IMR-90 (cell line): Measurements from ENCODE around the gene DTD1. TPM values are rescaled to one million over a fixed set of nuclear protein-coding genes. Genes with fewer than 3 reads are reported as not detected.
A peak's percentile ranks its signal among the peaks of the same experiment; 100 is the strongest.

Source experiments
- ATAC-seq: fragments of 200-7000 bp; cut with Tn5 transposase; 2 replicates; pipeline ENCODE4 v1.9.1; 2020; ENCODE audit warnings: low read depth, mild to moderate bottlenecking, moderate library complexity
- BruUV-seq: library from RNA; stranded (reverse); fragments of 400-500 nt; replicated peaks from 2 replicates; lab custom pipeline; 2021; lab: Mats Ljungman, UMichigan
- CTCF ChIA-PET: fragments of 300-600 bp; formaldehyde crosslinking; extraction: SDS; loops from one replicate; lab custom pipeline; 2021; ENCODE audit warnings: antibody characterized with exemption; lab: Yijun Ruan, JAX
- POLR2A ChIA-PET: fragments of 300-600 bp; sonication (Branson Sonifier 250); formaldehyde crosslinking; loops from one replicate; lab custom pipeline; 2022; ENCODE audit warnings: antibody characterized with exemption; ENCODE audit not compliant: unreplicated experiment; lab: Charles Lee
- DNase-seq: peaks from one replicate; pipeline ENCODE4 v3.0.0; 2013
- H2AFZ ChIP-seq: replicated peaks from 2 replicates; pipeline ENCODE3; 2013; ENCODE audit warnings: low read length, mild to moderate bottlenecking; ENCODE audit not compliant: poor library complexity
- H2AK5ac ChIP-seq: 2 replicates; pipeline ENCODE4 v1.6.1; 2013; ENCODE audit warnings: low read depth, low read length, inconsistent platforms
- H2AK9ac ChIP-seq: replicated peaks from 2 replicates; pipeline ENCODE3; 2013; ENCODE audit warnings: mild to moderate bottlenecking, low read depth, low read length, moderate library complexity; ENCODE audit not compliant: poor library complexity
- H2BK120ac ChIP-seq: 2 replicates; pipeline ENCODE4 v1.6.1; 2013; ENCODE audit warnings: low read depth, low read length, inconsistent platforms
- H2BK15ac ChIP-seq: 3 replicates; pipeline ENCODE4 v1.6.1; 2013; ENCODE audit warnings: low read depth, low read length, inconsistent platforms
- H2BK20ac ChIP-seq: 2 replicates; pipeline ENCODE4 v1.6.1; 2013; ENCODE audit warnings: low read depth, mild to moderate bottlenecking, inconsistent platforms, low read length, moderate library complexity
- H2BK5ac ChIP-seq: 2 replicates; pipeline ENCODE4 v1.6.1; 2013; ENCODE audit warnings: mild to moderate bottlenecking, low read depth, low read length, inconsistent platforms; ENCODE audit not compliant: poor library complexity, severe bottlenecking
- H3K14ac ChIP-seq: replicated peaks from 2 replicates; pipeline ENCODE4 v1.6.1; 2013; ENCODE audit warnings: low read depth, low read length, inconsistent platforms
- H3K18ac ChIP-seq: 2 replicates; pipeline ENCODE4 v1.6.1; 2013; ENCODE audit warnings: low read depth, low read length, control low read depth
- H3K23ac ChIP-seq: 2 replicates; pipeline ENCODE4 v1.6.1; 2013; ENCODE audit warnings: low read depth, low read length, inconsistent platforms
- H3K27ac ChIP-seq: 2 replicates; pipeline ENCODE4 v1.5.1; 2013; ENCODE audit warnings: mild to moderate bottlenecking, control low read depth, low read length; ENCODE audit not compliant: insufficient read depth
- H3K27me3 ChIP-seq: 2 replicates; pipeline ENCODE4 v1.6.1; 2013; ENCODE audit warnings: low read length; ENCODE audit not compliant: control insufficient read depth, insufficient read depth
- H3K36me3 ChIP-seq: 2 replicates; pipeline ENCODE4 v1.6.1; 2013; ENCODE audit warnings: low read length, mixed read lengths; ENCODE audit not compliant: control insufficient read depth, insufficient read depth
- H3K4ac ChIP-seq: 2 replicates; pipeline ENCODE4 v1.6.1; 2013; ENCODE audit warnings: low read depth, low read length, inconsistent platforms
- H3K4me1 ChIP-seq: 2 replicates; pipeline ENCODE4 v1.6.1; 2013; ENCODE audit warnings: low read length, mixed read lengths; ENCODE audit not compliant: control insufficient read depth, insufficient read depth
- H3K4me2 ChIP-seq: 2 replicates; pipeline ENCODE4 v1.6.1; 2013; ENCODE audit warnings: low read depth, mild to moderate bottlenecking, control low read depth, low read length, moderate library complexity
- H3K4me3 ChIP-seq: 2 replicates; pipeline ENCODE4 v1.5.1; 2013; ENCODE audit warnings: low read depth, mild to moderate bottlenecking, control low read depth, low read length, moderate library complexity; ENCODE audit not compliant: insufficient read depth
- H3K56ac ChIP-seq: 2 replicates; pipeline ENCODE4 v1.6.1; 2013; ENCODE audit warnings: low read length, inconsistent platforms; ENCODE audit not compliant: insufficient read depth; ENCODE audit errors: extremely low read depth
- H3K79me1 ChIP-seq, 2 experiments: 2 replicates each; pipeline ENCODE4 v1.6.1; 2013; ENCODE audit warnings: low read length in 2 of 2, inconsistent platforms in 1 of 2, low read depth in 1 of 2
- H3K9ac ChIP-seq: 2 replicates; pipeline ENCODE4 v1.6.1; 2013; ENCODE audit warnings: low read depth, low read length, control low read depth
- H3K9me1 ChIP-seq: 2 replicates; pipeline ENCODE4 v1.6.1; 2013; ENCODE audit warnings: low read length, inconsistent platforms; ENCODE audit not compliant: insufficient read depth
- H3K9me3 ChIP-seq: 2 replicates; pipeline ENCODE4 v1.6.1; 2013; ENCODE audit warnings: low read length; ENCODE audit not compliant: control insufficient read depth, insufficient read depth
- H4K20me1 ChIP-seq: 2 replicates; pipeline ENCODE4 v1.6.1; 2013; ENCODE audit warnings: low read length, inconsistent platforms; ENCODE audit not compliant: insufficient read depth
- H4K5ac ChIP-seq: 2 replicates; pipeline ENCODE4 v1.6.1; 2013; ENCODE audit warnings: mild to moderate bottlenecking, low read depth, low read length, control low read depth
- H4K8ac ChIP-seq, 2 experiments: 2 replicates each; pipeline ENCODE4 v1.6.1; 2013; ENCODE audit warnings: low read depth in 2 of 2, low read length in 2 of 2, control low read depth in 1 of 2, inconsistent platforms in 1 of 2
- H4K91ac ChIP-seq: 2 replicates; pipeline ENCODE4 v1.6.1; 2013; ENCODE audit warnings: low read depth, low read length, inconsistent platforms; ENCODE audit not compliant: insufficient read depth
- BHLHE40 ChIP-seq: fragments of 150-350 bp; IDR thresholded peaks from 2 replicates; pipeline ENCODE4 v1.6.1; 2016; ENCODE audit warnings: mild to moderate bottlenecking, low read depth, low read length
- FOS ChIP-seq: fragments of 150-350 bp; IDR thresholded peaks from 2 replicates; pipeline ENCODE4 v1.6.1; 2016; ENCODE audit warnings: low read depth, low read length
- MAFK ChIP-seq: IDR thresholded peaks from 2 replicates; pipeline ENCODE4 v1.6.1; 2012; ENCODE audit warnings: low read depth, low read length, improper control_type of control experiment
- MXI1 ChIP-seq: IDR thresholded peaks from 2 replicates; pipeline ENCODE4 v1.6.1; 2012; ENCODE audit warnings: low read depth, mild to moderate bottlenecking, low read length, moderate library complexity, borderline replicate concordance
- NFE2L2 ChIP-seq: fragments of 150-350 bp; IDR thresholded peaks from 2 replicates; pipeline ENCODE4 v1.6.1; 2016; ENCODE audit warnings: low read depth, mild to moderate bottlenecking, low read length
- POLR2A ChIP-seq: IDR thresholded peaks from 2 replicates; pipeline ENCODE4 v1.6.1; 2012; ENCODE audit warnings: mild to moderate bottlenecking, low read depth, low read length
- SMC3 ChIP-seq: fragments of 150-350 bp; IDR thresholded peaks from 2 replicates; pipeline ENCODE4 v1.6.1; 2016; ENCODE audit warnings: low read depth, mild to moderate bottlenecking, antibody characterized with exemption, low read length, moderate library complexity
- WGBS, 2 experiments: methylation state at CpG; one replicate each; pipeline versions ENCODE4 v1.1.5 to v1.1.7; 2013; ENCODE audit warnings: missing lambda C conversion rate in 2 of 2; ENCODE audit not compliant: insufficient read length in 1 of 2; ENCODE audit errors: extremely low coverage in 2 of 2; 5-methylcytosine and 5-hydroxymethylcytosine counted together
- dilution Hi-C: fragments of 300-500 bp; cut with HindIII; formaldehyde crosslinking; loops from one replicate; pipeline ENCODE4 v1.14.3; 2018; ENCODE audit warnings: low sequenced_read_pairs; ENCODE audit not compliant: unreplicated experiment
- in situ Hi-C: fragments of 300-500 bp; cut with MboI; formaldehyde crosslinking; loops from 3 replicates; pipeline ENCODE4 v1.14.3; 2019; ENCODE audit warnings: low sequenced_read_pairs, inconsistent platforms, mixed read lengths
- intact Hi-C: fragments of 100-400 bp; cut with micrococcal nuclease; formaldehyde crosslinking; loops from 2 replicates; pipeline ENCODE4 v1.10.0; 2022
- polyA plus RNA-seq, 3 experiments: library from polyadenylated mRNA; depleted of rRNA; stranded (reverse); fragments of >200 nt; gene quantifications; 2 replicates each; pipeline ENCODE4 v1.2.3, GENCODE V29; 2012; ENCODE audit warnings: low replicate concordance in 1 of 3
- total RNA-seq: library from RNA; depleted of rRNA; stranded (reverse); fragments of >200 nt; gene quantifications from 2 replicates; pipeline ENCODE4 v1.2.3, GENCODE V29; 2012
- TF ChIP-seq, protein P1 (sequence below): fragments of 150-350 bp; IDR thresholded peaks from 2 replicates; pipeline ENCODE4 v1.6.1; 2017; ENCODE audit warnings: mild to moderate bottlenecking, antibody characterized with exemption, low read length, low read depth
- TF ChIP-seq, protein P2 (sequence below): fragments of 150-350 bp; IDR thresholded peaks from 2 replicates; pipeline ENCODE4 v1.6.1; 2016; ENCODE audit warnings: low read depth, mild to moderate bottlenecking, low read length, moderate library complexity, borderline replicate concordance

The DTD1 gene
- total and polyA plus RNA-seq, 2 of the 4 experiments (the other 2 are of a cell fraction) = 73.1 to 101 TPM

DNA sequence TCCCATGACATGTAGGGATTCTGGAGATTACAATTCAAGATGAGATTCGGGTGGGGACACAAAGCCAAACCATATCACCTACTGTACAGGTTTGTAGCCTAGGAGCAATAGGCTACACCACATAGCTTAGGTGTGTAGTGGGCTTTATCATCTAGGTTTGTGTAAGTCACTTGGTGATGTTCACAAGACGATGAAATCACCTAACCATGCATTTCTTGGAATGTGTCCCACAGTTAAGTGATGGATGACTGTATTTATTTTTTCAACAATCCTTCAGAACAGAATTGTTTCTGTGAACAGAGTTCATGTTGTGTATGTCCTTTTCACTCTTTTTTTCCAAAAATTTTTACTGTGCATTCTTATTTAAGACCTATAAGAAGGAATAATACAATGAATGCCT is 76.1 kb downstream of the DTD1 start:
- ATAC-seq (no peak), DNase-seq (peak; percentile 61)
- Histone ChIP-seq H3K79me1 (peaks cover 11 to 12% of the 10 kb centered on the region in 2 experiments; a peak in 3 of 4 replicates), H2BK20ac (no peak overlapping the region), H3K18ac (no peak overlapping the region), H4K20me1 (peaks cover 3% of the 10 kb centered on the region; the same call in 1 of the 2 replicates), H3K23ac (no peak overlapping the region), H3K14ac (no peak overlapping the region), H2BK5ac (no peak overlapping the region), H3K9ac (no peak overlapping the region), H2AK5ac (no peak overlapping the region), H2AK9ac (no peak overlapping the region), H3K27me3 (no peaks in the 10 kb centered on the region), H2AFZ (no peak overlapping the region), H3K9me3 (no peaks in the 10 kb centered on the region), H3K9me1 (0 out of 2 replicates have a peak, but pooled peaks cover 7% of the 10 kb centered on the region), H3K36me3 (no peaks in the 10 kb centered on the region; the same call in 1 of the 2 replicates), H3K4me3 (no peak overlapping the region), H3K56ac (no peak overlapping the region), H4K8ac (no peak overlapping the region), H3K4ac (no peak overlapping the region), H2BK120ac (no peak overlapping the region), H4K5ac (no peak overlapping the region), H3K4me1 (peaks cover 4% of the 10 kb centered on the region; the same call in 1 of the 2 replicates), H3K27ac (no peak overlapping the region), H2BK15ac (no peak overlapping the region), H4K91ac (no peak overlapping the region), H3K4me2 (no peak overlapping the region)
- dilution Hi-C loops = no loop called here
- TF ChIP-seq POLR2A = no peak
- no peak for TF ChIP-seq MAFK
- TF ChIP-seq MXI1 = no peak
- no peak for TF ChIP-seq FOS
- TF ChIP-seq, protein P1, sequence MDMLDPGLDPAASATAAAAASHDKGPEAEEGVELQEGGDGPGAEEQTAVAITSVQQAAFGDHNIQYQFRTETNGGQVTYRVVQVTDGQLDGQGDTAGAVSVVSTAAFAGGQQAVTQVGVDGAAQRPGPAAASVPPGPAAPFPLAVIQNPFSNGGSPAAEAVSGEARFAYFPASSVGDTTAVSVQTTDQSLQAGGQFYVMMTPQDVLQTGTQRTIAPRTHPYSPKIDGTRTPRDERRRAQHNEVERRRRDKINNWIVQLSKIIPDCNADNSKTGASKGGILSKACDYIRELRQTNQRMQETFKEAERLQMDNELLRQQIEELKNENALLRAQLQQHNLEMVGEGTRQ = no peak
- TF ChIP-seq, protein P2, sequence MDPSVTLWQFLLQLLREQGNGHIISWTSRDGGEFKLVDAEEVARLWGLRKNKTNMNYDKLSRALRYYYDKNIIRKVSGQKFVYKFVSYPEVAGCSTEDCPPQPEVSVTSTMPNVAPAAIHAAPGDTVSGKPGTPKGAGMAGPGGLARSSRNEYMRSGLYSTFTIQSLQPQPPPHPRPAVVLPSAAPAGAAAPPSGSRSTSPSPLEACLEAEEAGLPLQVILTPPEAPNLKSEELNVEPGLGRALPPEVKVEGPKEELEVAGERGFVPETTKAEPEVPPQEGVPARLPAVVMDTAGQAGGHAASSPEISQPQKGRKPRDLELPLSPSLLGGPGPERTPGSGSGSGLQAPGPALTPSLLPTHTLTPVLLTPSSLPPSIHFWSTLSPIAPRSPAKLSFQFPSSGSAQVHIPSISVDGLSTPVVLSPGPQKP = no peak
- TF ChIP-seq BHLHE40 = no peak
- no peak for TF ChIP-seq NFE2L2
- TF ChIP-seq SMC3 = no peak
- POLR2A ChIA-PET = no interaction called here
- CTCF ChIA-PET = no interaction called here
- in situ Hi-C loops = no loop called here
- BruUV-seq = no TSS peak
- WGBS, 2 experiments = no CpG with 5 or more reads among the region's 2 CpGs
- intact Hi-C loops = no loop called here
